Stimulated activated CD4-positive, alpha-beta T cell treated with anti-CD3 and anti-CD28 coated beads, Interleukin-15, amount 100 ng/mL, for 48 hours (primary cell): ENCODE measurements around the gene CRB2.

Source experiments
- DNase-seq, 2 donors: peaks; one replicate each; pipeline ENCODE4 v3.0.0-alpha.2; 2020; ENCODE audit warnings: low read depth in 2 of 2

The CRB2 gene

DNA sequence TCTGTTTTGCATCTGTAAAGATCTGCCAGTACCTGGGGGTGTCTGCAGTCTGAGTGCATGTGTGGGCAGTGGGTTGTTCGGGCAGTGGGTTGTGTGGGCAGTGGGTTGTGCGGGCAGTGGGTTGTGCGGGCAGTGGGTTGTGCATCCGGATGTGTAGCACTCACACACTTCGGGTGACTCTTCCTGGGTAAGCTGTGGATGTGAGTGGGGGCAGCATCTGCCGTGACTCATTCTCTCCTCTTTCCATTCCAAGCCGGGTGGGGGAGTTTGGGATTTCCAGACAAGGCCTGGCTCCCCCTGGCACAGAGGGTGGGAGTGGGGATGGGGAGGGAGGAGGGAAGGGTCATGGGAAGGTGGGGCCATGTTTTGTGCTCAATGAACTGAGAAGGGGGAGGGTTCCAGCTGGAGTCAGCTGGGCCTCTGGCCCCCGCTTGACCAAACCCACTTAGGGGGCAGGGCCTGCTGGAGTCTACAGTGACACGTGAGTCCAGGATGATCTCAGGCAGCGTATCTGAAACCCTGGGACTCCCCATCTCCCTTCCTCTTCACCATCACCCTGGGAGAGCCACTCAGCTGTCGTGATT is 8.3 kb downstream of the CRB2 start:
- DNase-seq: no peak

DNA sequence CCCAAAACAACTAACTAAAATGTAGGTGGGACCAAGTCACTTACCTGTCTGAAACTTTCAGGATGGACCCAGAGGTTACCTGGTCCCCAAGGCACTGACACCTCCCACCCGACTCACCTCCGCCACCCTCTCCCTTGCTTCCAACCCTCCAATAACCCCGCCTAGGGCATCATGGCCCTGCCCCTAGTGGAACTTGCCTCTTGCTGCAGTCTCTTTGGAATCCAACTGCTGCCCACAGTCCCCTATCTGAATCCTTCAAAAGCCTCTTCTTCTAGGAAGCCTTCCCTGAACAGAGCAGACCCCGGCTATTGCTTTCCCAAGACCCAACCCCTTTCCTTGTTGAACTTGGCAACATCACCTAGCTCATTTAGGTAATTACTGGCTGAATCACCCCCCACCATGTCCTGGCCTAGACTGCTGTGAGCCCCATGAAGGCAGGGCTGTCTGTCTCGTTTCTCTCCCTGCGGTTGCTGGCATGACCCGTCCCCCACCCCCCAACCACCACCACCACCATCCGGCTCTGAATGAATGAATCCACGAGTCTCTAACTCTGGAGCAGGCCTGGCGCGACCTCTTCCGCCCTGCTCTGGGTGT is 9.4 kb downstream of the CRB2 start:
- DNase-seq: no peak

DNA sequence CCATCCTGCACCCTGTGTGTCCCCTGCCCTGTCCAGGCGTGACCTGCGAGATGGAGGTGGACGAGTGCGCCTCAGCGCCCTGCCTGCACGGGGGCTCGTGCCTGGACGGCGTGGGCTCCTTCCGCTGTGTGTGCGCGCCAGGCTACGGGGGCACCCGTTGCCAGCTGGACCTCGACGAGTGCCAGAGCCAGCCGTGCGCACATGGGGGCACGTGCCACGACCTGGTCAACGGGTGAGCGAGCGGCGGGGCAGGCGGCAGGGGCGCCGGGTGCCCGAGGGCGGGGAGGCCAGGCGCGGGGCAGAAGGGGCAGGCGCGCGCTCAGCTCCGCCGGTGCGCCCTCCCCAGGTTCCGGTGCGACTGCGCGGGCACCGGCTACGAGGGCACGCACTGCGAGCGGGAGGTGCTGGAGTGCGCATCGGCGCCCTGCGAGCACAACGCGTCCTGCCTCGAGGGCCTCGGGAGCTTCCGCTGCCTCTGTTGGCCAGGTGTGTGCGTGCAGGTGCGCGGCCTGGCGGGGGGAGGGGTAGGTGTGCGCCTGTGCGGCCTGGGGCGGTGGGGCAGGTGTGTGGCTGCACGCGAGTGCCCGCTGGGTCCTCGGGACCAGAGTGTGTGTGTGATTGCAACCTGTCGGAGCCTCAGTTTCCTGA is 10.0 kb downstream of the CRB2 start:
- DNase-seq: no peak

DNA sequence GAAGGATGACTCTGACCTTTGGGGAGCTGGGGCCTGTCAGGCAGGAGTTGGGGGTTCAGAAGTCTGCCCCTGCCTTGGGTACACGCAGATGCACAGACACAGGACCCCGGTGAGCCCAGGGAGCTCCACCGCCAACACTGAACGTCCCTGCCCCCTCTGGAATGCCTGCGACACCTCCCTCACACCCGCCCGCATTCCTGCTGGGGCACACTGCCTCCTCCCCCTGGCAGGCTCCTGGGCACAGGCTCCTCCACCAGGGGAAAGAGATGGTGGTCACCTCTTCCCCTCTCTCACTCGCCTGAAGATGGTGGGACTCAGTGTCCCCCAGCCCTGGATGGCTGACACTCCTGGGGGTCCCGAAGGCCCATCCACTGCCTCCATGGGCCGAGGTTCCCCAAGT is 12.0 kb downstream of the CRB2 start:
- no peak for DNase-seq

DNA sequence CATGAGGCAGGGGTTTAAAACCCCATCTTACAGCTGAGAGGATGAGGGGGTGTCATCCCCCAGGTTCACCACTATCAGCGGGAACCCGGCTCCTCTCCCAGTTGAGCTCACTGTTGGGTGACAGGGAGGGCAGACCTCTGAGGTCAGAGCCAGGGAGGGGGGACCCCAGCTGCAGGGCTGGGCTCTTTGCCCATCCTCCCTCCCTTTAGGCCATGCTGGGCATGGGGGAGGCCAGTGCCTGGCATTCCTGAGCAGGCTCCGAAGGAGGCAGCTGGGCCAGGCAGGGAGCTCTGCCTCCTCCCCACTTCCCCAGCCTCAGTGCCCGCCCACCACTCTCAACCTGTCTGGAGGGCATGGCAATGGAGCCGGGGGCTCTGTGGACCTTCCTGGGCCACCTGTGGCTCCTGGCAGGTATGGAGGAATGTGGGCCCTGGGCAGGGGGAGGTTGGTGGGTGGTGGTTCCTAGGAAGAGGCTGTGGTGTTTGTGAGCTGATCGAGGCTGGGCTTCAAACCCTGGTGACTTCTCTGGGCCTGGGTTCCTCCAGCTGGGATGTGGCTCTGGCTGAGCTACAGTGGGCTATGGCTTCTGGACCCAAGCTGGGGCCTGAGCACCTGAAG is 12.6 kb downstream of the CRB2 start:
- DNase-seq: no peak

DNA sequence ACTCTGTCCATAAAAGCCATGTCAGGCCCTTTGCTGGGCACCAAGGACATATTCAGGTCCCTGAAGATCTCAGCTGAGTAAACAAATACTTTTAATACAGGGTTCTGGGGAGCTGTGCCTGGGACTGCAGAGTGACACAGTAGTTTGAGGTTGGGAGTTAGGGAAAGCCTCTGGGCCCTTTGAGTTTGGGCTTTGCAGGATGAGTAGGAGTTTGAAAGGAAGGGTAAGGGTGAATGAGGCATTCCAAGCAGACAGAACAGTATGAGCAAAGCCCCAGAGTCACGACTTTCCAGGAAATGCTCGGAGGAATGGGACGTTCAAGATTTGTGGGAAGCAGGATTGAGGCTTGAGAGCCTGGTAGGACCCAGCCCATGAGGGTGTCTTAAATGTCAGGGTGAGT is 13.3 kb downstream of the CRB2 start:
- DNase-seq: no peak

DNA sequence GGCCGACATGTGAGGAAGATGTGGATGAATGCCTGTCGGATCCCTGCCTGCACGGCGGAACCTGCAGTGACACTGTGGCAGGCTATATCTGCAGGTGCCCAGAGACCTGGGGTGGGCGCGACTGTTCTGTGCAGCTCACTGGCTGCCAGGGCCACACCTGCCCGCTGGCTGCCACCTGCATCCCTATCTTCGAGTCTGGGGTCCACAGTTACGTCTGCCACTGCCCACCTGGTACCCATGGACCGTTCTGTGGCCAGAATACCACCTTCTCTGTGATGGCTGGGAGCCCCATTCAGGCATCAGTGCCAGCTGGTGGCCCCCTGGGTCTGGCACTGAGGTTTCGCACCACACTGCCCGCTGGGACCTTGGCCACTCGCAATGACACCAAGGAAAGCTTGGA is 14.1 kb downstream of the CRB2 start:
- no peak for DNase-seq

DNA sequence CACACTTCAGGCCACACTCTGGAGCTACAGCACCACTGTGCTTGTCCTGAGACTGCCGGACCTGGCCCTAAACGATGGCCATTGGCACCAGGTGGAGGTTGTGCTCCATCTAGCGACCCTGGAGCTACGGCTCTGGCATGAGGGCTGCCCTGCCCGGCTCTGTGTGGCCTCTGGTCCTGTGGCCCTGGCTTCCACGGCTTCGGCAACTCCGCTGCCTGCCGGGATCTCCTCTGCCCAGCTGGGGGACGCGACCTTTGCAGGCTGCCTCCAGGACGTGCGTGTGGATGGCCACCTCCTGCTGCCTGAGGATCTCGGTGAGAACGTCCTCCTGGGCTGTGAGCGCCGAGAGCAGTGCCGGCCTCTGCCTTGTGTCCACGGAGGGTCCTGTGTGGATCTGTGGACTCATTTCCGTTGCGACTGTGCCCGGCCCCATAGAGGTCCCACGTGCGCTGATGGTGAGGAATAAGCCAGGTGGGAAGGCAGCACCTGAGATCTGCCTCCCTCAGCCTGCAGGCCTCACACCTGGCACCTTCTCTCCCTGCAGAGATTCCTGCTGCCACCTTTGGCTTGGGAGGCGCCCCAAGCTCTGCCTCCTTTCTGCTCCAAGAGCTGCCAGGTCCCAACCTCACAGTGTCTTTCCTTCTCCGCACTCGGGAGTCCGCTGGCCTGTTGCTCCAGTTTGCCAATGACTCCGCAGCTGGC is 14.7 kb downstream of the CRB2 start:
- no peak for DNase-seq

DNA sequence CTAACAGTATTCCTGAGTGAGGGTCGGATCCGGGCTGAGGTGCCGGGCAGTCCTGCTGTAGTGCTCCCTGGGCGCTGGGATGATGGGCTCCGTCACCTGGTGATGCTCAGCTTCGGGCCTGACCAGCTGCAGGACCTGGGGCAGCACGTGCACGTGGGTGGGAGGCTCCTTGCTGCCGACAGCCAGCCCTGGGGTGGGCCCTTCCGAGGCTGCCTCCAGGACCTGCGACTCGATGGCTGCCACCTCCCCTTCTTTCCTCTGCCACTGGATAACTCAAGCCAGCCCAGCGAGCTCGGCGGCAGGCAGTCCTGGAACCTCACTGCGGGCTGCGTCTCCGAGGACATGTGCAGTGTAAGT is 15.2 kb downstream of the CRB2 start:
- DNase-seq: no peak

DNA sequence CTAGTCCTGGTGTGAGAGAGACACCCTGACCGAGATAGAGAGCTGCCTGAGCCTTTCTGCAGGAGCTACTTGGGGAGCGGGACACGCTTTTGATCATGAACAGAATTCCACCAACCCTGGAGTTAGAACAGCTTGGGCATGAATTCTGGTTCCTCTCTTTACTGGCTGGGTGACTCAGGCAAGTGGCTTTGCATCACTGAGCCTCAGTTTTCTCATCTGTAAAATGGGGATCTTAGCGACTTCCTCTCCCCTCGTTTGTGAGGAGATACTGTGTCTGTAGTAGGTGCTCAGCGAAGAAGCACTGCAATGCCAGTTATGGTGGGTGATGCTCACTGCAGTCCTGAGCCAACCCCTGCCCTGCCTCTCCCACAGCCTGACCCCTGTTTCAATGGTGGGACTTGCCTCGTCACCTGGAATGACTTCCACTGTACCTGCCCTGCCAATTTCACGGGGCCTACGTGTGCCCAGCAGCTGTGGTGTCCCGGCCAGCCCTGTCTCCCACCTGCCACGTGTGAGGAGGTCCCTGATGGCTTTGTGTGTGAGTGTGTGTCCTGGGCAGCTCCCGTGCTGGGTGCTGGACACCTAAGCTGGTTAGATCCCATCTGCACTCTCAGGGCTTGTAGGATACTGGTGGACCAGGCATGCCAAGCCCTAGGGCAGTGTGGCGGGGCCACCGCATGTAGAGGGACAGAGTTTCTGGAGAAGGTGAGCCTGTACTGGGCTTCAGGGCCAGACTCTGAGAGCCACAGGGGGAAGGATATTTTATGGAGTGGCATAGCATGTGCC is 16.0 kb downstream of the CRB2 start:
- no peak for DNase-seq

DNA sequence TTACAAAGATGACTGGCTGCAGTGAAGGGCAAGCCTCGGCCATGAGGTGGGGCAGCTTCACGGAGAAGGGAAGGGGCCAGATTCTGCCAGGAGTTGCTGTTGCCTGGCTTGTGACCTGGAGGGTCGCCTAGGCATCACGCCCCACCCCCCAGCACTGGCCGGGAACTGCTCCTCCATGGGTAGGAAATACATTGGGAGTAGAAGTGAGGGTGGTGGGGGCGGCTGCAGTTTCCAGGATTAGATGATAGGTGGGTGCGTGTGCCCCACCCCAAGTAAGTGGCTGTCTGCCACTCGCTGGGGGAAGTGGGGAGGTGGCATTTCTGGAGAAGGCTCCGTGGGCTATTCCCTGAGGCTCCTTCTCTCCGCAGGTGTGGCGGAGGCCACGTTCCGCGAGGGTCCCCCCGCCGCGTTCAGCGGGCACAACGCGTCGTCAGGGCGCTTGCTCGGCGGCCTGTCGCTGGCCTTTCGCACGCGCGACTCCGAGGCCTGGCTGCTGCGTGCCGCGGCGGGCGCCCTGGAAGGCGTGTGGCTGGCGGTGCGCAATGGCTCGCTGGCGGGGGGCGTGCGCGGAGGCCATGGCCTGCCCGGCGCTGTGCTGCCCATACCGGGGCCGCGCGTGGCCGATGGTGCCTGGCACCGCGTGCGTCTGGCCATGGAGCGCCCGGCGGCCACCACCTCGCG is 16.9 kb downstream of the CRB2 start:
- DNase-seq: no peak

DNA sequence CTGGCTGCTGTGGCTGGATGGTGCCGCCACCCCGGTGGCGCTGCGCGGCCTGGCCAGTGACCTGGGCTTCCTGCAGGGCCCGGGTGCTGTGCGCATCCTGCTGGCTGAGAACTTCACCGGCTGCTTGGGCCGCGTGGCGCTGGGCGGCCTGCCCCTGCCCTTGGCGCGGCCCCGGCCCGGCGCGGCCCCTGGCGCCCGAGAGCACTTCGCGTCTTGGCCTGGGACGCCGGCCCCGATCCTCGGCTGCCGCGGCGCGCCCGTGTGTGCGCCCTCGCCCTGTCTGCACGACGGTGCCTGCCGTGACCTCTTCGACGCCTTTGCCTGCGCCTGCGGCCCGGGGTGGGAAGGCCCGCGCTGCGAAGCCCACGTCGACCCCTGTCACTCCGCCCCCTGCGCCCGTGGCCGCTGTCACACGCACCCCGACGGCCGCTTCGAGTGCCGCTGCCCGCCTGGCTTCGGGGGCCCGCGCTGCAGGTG is 17.5 kb downstream of the CRB2 start:
- DNase-seq: no peak

DNA sequence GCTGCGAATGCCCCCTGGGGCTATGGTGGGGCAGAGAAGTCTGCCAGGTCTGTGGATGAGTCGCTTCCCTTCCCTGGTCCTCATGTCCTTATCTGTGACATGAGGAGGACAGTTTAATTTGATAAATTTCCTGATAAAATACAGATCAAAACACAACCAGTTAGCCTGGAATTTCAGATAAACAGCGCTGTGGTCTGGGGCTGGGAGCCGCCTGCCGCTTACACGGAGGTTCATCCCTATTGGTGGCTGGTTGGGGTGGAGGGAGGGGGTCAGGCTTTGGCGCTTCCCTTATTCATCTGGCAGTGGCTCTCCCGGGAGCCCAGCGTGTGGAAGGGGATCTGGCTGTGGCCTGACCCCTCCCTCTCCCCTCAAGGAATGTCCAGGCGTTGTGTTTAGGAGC is 17.9 kb downstream of the CRB2 start:
- DNase-seq: no peak

DNA sequence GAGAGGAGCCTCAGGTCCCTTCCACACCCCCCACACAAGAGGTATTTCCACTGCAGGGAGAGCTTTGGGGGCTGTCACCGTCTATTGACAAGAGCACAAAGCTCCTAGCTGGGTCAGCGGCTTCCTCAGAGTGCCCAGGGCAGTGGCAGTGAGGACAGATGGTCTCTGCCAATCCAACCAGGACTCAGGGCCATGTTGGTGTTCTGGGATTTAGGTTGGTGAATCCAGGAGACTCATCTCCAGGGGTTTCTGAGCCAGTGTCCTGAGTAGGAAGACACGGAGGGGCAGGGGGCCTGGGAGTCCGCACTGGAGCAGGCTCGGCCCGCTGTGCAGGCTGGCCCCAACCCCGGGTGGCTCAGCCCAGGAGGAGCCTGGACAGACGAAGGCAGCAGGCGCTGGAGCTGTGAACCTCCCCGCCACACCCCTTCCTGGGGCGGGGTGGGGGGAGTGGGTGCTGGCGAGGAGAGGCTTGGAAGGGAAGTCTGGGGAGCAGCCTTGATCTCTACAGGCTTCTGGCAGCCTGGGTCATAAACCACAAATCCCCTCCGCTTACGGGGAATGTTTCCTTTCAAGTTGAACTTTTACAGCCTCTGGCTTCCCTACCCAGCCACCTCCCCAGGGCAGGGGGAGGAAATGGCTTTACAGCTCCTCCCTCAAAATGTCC is 19.6 kb downstream of the CRB2 start:
- DNase-seq: no peak

DNA sequence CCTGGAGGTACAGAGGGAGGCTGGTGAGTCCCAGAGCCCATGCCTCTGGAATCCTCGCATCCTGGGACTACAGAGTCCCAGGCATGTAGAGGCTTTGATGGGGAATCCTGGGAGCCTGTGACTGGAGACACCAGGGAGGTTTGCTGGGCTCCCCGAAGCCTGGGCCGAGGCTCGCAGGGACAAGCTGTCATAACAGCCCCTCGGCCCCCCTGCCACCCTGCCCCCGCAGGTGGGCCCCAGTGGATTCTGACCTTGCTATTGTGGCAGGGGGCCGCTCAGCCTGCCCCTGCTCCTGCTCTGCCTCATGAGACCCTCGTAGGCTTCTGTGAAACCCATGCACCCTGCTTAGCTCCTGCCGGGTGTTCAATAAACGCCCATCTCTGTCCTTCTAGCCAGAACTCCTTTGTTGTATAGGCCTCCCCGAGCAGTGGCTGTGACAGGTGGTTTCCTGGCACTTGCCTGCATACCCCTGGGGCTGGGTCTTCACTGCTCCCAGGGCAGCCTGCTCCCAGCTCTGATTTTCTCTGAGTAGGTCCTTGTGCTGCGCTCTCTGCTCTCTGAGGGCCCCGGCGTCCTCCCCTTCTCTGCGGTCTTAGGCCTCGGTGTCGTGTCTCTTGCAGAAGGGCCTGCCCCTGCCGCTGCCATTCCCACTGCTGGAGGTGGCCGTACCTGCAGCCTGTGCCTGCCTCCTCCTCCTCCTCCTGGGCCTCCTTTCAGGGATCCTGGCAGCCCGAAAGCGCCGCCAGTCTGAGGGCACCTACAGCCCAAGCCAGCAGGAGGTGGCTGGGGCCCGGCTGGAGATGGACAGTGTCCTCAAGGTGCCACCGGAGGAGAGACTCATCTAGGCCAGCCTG is 20.4 kb downstream of the CRB2 start:
- DNase-seq: no peak

DNA sequence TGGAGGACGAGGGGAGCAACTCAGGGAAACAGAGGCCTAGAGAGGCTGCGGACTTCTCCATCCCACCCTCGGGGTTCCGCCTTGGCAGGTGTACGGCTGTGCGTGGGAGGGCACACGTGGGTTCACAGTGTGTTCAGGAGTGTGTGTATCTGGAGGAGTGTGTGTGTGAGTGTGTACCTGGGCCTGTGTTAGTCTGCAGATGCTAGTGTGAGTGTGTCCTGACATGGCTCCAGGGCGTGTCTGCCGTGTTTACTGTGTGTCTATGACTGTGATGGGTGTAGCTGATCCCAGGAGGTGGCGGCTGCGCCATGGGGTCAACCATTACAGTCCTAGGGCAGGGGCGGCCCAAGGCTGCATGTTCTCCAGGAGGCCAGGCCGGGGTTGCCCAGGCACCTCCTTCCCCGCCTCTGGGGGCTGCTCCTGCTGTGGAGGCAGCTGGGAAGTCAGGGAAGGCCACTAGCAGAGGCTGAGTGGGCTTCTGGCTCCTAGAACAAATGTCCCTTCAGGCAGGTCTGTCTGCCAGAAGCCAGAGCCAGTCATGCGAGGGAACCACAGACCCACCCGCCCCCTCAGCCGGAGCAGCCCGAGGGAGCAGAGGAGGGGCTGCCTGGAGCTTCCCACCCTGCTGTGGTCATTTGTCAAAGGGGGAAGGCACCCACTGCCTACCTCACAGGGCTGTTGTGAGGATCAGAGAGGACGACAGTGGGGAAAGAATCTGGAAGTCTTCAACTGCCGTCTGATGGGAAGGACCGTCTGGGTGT is 21.4 kb downstream of the CRB2 start:
- no peak for DNase-seq

DNA sequence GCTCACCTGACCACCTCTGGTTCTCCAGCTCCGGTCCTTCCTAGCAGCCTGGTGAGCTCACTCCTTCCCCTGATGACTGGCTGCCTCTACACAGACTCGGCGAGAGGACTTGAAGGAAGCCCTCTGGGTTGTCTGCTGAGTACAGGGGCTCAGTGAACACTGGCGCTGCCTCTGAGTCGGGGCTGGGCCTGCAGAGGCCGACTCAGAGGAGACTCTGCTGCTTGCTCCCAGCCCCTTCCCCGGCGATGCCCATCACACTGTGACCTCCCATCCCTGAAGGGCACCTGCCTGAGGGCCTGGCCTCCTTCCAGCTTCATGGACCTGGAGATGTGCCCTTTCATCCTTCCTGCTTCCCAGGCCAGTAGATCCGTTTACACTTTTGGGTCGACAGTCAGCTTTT is 22.0 kb downstream of the CRB2 start:
- no peak for DNase-seq

DNA sequence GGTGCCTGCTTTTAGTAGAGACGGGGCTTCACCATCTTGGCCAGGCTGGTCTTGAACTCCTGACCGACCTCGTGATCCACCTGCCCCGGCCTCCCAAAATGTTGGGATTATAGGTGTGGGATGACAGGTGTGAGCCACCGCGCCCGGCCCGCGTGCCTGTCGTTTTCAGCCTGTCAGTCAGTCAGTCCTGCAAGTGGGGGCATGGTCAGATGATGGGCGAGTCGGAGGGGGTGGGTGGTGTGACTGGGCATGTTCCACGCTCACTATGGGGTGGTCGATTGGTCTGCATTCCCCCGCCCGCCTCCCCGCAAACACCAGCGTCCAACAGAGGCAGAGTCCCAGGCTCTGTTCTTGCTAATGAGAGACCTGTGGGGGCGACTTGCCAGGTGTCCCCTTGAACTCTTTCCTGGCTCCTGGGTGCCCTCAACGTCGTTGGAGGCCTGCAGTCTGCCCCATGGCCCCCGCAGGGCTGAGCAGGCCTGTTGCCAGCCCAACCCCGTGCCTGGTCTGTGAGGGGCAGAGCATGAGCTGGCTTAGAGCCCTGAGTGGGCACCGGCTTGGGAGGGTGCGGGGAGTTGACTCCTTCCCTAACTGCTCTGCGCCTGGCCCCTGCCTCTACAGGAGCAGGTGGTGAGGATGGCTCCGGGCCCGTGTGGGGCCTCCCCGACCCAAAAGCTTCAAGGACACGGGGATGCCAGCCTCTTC is 23.1 kb downstream of the CRB2 start:
- DNase-seq: no peak
